NOMO-1 (cell line): ENCODE measurements around the gene NAV2.
"Not testable (repeated sequence)": the region's sequence is repeated elsewhere in the genome, so short reads cannot be mapped to it uniquely, and the experiment has no call there.

Experiments
- DNase-seq, 2 experiments: peaks; one replicate each; lab custom pipeline; 2025; ENCODE audit not compliant: unreplicated experiment in 2 of 2; lab: John Stamatoyannopoulos, UW

NAV2 gene

DNA sequence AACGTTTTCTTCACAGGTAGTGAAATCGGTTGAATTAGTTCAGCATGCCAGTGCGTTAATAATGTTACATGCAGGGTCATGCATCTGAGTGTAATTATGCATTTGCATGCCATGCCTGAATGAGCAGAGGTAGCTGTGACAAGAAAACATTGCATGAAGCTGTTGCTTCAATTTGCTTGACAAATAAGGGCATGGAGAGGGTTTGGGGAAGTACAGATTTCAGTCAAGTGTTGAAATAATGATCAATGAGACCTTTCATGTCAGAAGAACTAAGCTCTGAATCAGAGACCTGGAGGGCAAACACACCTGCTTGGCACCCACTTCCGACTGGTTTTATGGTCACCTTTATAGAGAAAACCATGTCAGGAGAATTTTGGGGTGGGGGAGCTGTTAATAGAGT, 226.2 kb downstream of the NAV2 start:
- DNase-seq, result peak; percentile 41 to 75

DNA sequence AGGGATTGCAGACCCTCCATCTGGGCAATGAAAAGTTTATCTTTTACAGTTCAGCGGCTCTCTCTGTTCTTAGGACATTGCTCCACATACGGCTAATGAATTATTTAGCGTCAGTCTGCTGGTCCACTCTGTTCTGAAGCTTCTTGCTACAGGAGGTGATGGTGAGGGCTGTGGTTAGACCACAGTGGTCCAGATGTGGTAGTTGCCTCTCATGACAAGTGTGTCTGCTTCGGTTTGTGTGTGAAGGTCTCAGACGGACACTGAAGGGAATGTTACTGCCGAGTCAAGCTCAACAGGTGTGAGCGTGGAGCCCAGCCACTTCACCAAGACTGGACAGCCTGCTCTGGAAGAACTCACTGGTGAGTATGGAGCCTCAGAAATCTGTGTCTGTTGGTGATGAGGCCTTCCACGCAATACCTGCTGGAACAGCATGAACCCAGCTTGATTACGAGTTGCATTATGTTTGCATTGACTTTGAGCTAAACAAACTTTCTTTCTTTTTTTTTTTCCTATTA, 226.8 kb downstream of the NAV2 start:
- peak in 1 of 2 experiments; percentile 3 for DNase-seq

DNA sequence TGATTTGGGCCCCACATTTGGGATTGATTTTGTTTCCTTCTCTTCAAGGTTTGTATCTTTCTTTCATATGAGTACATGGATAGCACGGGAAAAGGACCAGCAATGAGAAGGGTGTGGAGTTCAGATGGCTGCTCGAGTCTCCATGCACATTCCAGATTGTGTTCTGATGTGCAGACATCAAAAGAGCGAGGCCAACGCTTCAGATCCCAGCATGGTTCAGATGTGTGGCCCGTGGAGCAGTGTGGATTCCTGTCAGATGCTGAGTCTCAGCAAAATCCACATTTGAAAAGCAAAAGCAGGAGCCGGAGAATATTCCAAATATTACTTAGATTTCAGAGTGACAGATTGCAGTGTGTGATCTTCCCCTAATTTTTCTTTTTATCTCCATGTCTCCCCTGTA, 228.2 kb downstream of the NAV2 start:
- DNase-seq, result no peak

DNA sequence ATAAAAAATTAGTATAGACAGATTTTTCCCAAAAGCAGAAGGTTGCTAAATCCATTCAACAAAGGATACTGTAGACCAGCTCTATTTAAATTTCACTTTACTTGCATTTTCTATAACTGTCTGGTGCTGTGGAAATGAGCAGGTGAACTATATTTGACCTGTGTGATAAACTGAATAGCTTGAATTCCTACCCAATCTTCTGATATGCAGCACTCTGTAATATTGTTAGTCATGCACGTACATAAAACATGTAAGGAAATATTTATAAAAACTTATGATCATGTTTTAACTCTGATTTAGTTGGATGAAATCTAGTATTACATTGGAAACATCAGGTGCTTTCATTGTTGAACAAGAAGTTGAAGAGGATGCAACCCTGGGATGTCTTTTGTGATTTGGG, 234.0 kb downstream of the NAV2 start:
- DNase-seq, result no peak

DNA sequence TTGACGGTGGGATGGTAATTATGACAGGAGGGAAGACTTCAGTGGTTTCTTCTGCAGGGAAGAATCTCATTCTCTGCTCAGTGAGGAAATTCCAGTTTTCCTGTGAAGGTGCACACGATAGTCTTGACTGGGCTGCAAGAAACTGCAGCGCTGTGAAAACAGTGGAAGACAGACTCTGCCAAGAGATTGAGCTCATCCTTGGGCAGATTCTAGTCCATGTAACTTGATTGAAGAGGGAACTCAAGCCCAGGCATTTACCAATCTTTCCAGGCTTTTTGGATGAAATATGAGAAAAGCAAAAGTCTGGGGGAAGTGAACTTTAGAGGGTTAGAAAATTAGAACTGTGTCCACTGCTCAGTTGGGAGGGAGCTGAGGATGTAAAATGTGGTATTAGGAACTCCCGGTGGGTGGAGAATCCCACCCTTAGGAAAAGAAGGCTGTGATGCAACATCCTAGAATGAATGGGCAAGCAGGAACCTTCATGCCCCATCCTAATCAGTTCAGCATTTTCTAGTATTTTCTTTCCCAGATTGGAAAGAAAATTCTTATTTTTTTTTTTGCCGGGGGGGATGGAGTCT, 235.0 kb downstream of the NAV2 start:
- DNase-seq, result no peak

DNA sequence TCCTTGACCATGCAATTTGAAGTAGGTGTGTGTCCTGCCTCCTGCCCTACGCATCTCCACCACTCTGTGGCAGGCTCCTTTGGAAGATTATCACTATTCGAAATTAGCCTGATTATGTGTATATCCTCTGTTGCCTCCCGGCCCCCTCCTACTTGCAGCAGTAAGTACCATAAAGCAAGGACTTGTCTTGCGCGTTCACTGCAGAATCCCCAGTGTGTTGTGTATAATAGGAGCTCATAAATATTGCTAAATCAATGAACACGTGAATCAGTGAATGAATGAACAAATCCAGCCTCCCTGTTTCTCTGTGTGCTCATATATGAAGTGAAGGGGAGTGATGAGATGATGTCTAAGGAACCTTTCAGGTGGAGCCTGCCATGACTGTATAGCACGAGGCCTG, 237.0 kb downstream of the NAV2 start:
- no peak for DNase-seq

DNA sequence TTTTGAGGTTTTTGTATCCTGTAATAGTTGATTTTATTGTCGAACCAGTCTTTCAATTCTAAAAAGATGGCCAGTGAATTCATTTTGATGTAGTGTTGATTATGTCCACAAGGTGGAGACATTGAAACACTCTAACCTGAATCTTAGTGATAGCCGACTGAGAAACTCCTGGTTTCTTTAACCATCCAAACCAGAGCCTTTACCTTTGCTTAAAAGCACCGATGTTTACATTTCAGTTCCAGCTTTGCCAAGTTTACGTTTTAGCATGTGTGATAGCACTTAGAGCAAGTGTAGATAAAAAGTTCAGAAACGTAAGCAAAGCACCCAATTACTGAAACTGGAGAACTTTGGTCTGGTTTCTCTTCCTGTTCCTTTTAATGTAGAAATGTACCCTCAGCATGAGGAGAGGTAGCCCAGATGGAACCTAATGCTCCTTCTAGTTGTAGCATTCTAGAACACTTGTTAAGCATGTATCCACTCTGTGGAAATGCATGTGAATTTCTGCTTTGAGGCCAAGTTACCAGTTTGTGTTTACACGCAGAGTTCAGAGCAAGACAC, 239.0 kb downstream of the NAV2 start:
- peak; percentile 31 to 66 for DNase-seq

DNA sequence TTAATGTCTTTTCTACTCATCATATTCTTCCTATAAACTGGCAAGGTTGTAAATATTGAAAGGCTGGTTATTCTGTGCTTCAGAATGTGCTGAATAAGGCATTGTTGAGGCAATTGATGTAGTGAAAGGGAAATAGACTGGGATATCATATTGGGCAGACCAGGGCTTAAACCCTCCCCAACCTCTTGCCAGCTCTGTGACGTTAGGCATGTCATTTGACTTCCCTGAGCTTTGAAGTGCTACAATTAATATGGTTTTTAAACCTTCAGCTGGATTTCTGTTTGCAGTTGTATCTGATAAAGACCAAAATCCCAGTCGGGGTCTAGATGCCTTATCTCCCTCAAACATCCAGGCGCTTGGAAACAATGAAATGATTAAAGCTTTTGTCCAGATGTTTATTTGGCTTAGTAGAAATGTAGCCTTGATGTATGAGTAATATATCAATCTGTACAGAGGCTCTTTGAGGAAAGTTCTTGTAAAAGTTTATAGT, 239.5 kb downstream of the NAV2 start:
- DNase-seq, result no peak

DNA sequence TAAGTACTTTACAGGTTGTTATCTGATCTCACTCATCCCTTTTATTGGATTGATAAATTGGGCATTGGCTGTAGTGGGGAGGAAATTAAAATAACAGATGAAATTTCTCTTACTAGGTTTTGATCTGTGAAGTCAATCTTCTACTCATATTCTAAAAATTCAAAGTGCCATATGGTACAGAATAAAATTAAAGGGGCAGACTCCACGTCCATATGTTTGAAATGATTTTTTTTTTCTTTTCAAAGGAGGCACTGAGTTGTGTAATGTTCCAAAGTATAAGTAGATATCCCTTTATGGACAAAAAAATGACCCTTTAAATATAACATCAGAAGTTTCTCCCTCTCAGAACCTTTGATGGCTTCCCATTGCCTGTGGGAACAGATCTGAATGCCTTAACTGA, 240.3 kb downstream of the NAV2 start:
- DNase-seq, result no peak

DNA sequence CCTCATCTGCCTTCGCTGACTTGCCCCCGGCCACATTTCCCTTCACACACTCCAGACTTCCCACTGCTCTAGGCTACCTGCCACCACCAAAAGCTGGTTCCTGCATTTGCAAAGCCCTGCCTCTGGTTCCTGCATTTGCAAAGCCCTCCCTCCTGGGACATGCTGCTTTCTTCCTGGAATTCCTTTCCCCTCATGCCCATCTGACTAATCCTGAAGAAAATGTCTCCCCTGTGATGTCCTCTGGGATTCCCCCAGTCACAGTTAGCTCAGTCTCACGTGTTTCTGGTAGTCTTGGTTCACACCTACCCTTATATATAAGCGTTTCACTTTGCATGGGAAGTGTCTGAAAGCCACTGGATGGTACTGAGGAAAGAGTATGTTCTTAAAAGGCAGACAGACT, 240.7 kb downstream of the NAV2 start:
- no peak for DNase-seq

DNA sequence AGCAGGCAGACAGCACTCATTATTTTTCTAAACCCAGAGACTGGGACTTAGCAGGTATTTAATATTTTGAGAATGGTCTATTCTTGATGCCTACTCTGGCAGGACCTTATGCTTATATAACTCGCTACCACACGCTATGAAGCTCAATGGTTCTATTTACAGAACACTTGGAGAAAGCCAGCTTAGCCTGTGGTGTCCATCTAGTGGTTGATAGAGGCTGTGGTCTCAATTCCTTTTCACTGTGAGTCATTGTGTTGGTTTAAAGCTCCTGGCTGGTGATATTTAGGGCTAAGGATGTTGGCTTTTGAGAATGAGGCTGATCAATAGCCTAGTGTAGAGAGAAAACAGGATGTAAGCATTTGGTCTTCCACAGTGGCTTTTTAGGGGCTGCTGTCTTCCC, 241.3 kb downstream of the NAV2 start:
- no peak for DNase-seq

DNA sequence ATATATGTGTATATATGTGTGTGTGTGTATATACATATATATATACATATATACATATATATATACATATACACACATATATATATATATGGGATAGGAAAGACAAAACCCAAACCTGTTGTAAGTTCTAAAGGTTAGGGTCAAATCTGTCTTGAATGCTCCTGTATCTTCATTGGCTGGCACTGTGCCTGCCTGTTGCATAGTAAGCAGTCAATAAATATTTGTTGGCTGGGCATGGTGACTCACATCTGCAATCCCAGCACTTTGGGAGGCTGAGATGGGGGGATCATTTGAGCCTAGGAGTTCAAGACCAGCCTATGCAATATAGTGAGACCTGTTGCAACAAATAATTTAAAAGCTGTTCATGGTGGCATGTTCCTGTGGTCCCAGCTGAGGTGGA, 242.3 kb downstream of the NAV2 start:
- no peak for DNase-seq

DNA sequence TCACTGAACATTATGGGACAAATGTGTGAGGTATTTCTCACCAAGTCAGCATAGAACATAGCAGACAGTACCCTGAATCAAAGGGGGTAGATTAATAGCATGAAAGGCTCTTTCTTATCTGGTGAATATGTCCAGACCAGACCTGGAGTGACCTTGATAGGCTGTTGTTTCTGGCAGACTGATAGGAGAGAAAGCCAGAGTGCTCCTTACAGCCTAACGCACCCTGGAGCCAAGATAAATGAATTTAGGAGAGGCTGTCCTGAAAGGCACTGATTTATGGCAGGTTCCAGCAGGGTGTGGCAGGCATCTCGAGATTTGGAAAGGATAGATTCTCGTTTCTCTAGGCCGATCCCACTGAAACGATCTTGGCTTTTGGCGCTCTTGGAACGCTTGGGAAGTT, 243.0 kb downstream of the NAV2 start:
- DNase-seq, result no peak

DNA sequence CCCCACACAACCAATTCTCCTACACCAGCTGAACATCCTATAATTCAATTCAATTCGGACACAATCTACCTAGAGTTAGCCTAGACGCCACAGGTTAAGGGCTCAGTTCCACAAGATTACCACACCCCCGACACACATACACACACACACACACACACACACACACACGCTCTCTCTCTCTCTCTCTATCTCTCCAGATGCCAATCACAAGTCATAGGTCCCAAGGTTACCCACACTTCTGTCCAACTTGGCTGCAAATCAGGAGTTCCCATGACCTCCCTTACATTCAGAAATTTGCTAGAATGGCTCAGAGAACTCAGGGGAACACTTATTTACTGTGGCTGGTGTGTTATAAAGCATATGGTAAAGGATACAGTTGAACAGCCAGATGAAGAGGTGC, 243.6 kb downstream of the NAV2 start:
- DNase-seq, result no peak

DNA sequence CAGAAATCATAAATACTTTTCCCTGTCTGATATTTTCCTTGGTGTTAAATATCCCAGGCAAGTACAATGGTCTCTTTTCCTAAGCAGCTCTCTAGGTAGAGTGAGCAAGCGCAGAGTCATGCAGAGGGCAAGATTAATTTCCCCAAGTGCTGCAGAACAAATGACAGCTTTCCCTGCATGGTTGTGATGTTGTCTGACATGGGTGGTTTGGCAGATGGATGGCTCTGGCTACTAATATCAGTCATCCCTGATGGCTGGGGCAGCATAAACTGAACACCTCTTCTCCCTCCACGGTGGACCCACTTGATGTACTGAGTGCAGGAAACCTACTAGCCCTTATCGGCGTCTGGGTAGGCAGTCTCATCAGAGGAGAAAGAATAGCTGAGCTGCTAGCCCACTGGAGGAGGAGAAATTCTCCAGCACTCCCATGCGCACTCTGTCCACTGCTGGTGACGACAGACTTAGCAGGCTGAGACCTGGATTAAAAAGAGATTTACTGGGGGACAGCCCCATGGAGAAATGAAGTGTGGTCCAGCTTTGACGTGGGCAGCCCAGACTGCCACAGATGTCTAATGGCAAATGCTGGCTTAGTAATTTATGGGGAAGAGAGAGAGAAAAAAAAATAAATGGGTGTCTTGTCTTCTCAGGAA, 244.8 kb downstream of the NAV2 start:
- no peak for DNase-seq

DNA sequence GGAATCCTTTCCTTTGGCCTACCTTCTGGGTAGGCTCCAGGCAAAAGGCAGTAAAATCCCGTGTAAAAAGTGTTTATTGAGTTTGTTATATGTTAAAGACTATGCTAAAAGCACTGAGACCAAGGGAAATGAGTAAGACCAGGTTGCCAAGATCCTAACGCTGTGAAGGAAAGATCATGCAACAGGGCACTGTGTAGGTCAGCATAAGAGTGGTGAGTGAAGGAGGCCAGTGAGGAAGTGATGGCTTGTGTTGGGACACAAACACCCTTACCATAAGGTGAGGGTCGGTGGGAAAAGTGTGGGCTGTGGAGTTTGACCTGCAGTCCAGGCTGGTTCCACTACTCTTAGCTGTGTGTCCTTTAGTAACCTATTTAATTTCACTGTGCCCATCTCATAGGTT, 245.6 kb downstream of the NAV2 start:
- no peak for DNase-seq

DNA sequence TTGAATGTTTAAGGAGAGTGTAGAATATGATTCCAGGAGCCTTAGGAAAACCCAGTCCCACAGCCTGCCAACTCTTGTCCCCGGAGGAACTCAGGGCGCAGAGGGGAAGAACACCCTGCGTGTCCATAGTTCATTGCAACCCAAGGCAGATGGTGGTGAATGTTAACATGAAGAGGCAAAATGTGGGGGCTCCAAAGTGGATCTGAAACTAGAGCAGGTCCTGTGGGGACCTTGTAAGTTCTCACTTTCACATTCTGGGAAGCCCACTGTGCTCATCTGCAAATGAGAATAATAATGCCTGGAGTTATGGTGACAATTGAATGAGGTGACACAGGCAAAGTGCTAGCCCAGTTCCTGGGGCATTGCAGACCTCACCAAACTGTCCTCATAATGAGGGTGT, 246.6 kb downstream of the NAV2 start:
- DNase-seq, result no peak

DNA sequence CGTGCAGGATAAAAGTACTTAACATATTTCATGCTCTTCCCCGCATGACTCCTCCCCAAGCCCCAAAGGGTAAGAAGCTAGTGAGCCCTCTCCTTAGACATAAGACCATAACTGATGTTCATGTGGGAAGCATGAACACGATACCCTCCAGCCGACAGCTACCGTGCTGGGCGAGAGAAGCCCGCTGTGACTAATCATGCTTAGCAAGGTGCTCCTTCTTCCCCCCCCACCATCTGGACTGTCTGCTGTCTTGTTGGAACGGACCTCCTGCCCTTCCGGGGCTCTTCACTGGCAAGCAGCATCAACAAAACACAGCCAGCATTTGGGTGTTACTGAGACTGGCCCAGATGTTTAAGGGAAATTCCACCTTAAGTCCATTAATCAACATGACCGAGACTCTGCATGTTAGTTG, 247.0 kb downstream of the NAV2 start:
- no peak for DNase-seq

DNA sequence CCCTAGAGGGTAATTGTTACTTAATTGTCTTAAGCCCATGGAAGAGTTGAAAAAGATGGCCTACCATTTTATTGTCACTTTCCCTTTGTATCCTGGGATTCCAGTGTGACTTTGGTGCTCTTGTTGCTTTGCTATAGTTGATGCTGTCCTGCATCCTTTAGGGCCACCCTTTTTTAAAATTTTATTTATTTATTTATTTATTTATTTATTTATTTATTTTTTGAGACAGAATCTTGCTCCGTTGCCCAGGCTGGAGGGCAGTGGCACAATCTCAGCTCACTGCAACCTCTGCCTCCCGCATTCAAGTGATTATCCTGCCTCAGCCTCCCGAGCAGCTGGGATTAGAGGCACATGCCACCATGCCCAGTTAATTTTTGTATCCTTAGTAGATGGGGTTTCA, 247.8 kb downstream of the NAV2 start:
- DNase-seq, result not testable (repeated sequence)

DNA sequence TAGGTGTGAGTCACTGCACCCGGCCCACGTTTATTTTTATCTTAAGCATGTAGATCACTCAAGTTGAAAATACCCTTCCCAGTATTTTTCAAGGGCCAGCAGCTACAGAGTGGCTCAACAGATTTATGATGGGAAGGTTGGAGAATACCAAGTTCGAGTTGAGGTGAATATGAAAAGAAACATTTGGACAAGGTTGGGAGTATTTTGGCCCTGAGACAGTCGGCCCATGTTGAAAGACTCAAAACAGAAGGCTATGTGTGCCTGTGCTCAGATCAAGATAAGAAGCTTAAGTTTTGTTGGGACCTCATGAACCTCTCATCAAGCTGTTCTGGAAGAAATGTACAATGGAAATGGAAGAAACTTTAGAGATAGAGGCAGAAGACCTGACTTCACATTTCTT, 248.6 kb downstream of the NAV2 start:
- DNase-seq, result no peak

DNA sequence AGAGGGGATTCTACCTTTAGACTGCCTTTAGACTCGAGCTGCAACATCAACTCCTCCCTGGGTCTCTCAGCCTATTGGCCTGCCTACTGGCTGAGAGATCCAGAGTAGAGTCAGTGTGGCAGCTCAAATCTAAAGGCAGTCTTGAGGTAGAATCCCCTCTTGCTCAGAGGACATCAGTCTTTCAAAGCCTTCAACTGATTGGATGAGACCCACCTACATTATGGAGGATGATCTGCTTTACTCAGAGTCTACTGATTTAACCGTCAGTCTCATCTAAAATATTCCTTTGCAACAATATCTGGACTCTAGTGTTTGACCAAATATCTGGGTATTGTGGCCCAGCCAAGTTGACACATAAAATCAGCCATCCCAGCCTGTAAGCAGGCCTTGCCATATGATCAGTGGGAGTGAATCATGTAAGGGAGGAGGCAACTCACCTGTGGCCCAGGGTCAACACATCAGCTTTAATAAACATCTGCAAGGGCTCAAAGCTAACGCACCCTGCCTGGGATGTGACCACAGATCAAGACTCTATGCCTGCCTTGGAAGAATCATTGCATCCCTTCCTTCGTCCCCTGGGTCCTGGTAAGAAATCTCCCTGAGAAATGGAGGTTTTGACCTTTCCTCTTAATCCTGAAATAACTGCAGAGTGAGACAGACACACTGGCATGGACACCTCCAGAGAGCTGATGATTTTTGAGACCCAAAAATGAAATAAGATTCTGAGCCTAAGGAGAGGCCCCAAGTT, 249.6 kb downstream of the NAV2 start:
- DNase-seq, result no peak

DNA sequence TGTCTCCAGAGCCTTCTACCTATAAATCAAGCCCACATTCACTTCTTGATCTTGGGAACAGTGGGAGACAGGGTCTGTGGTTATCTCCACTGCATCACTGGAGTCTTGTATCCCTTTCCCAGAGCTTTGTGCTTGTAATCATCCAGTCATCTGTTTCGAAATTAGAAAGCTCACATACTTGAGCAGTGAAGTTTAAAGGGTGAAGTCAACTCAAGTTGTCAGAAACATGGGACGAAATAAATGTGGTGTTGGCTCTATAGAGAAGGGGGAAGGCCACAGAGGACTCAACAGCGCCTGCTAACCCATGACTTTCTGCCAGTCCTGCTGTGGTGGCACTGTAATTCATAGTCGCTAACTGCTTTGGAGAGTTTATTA, 250.2 kb downstream of the NAV2 start:
- no peak for DNase-seq
